B cell (primary cell): ENCODE measurements around the gene ZNF532. TPM values are rescaled to one million over a fixed set of nuclear protein-coding genes. Genes with fewer than 3 reads are reported as not detected.

ENCODE experiments used
- ATAC-seq: fragments of 200-7000 bp; cut with Tn5 transposase; one replicate; pipeline ENCODE4 v1.10.0; 2021; ENCODE audit warnings: low read depth, mild to moderate bottlenecking, moderate number of reproducible peaks, moderate library complexity
- CTCF ChIA-PET: fragments of 350-600 bp; sonication (Branson Sonifier 250); formaldehyde crosslinking; loops from one replicate; lab custom pipeline; 2021; ENCODE audit warnings: antibody characterized with exemption, inconsistent platforms; lab: Charles Lee
- POLR2A ChIA-PET: fragments of 350-600 bp; sonication (Branson Sonifier 250); formaldehyde crosslinking; loops from one replicate; lab custom pipeline; 2021; ENCODE audit warnings: antibody characterized with exemption; lab: Charles Lee
- DNase-seq: peaks from one replicate; pipeline ENCODE4 v3.0.0; 2013
- H2AFZ ChIP-seq: 2 replicates; pipeline ENCODE4 v1.6.1; 2012; ENCODE audit warnings: mild to moderate bottlenecking, low read depth, low read length; ENCODE audit not compliant: insufficient read depth, poor library complexity, severe bottlenecking
- H3K27ac ChIP-seq, 2 donors: 1 replicate in 1 of 2; 2 replicates in 1 of 2; pipeline ENCODE4 v1.5.1; 2012 to 2013; ENCODE audit warnings: low read length in 2 of 2, mild to moderate bottlenecking in 2 of 2, moderate library complexity in 1 of 2
- H3K27me3 ChIP-seq, 4 experiments: fragments of 200-600 bp in 1 of 4; sonication (generic) in 1 of 4; replicated peaks in 1 of 4; 1 replicate in 2 of 4; 2 replicates in 2 of 4; pipeline versions ENCODE4 v1.6.1 to v1.7.0; 2013 to 2016; ENCODE audit warnings: low read length in 3 of 4, mild to moderate bottlenecking in 2 of 4, mixed read lengths in 1 of 4, moderate library complexity in 1 of 4; ENCODE audit not compliant: insufficient read depth in 4 of 4, control insufficient read depth in 3 of 4; ENCODE audit errors: control extremely low read depth in 1 of 4
- H3K36me3 ChIP-seq, 2 experiments: replicated peaks in 1 of 2; 1 replicate in 1 of 2; 2 replicates in 1 of 2; pipeline versions ENCODE4 v1.6.1 to v1.7.1; 2013; ENCODE audit warnings: low read length in 1 of 2; ENCODE audit not compliant: insufficient read depth in 2 of 2, control insufficient read depth in 1 of 2; ENCODE audit errors: control extremely low read depth in 1 of 2, extremely low read depth in 1 of 2
- H3K4me1 ChIP-seq, 2 donors: fragments of 200-600 bp in 1 of 2; sonication (generic) in 1 of 2; 1 replicate in 1 of 2; 2 replicates in 1 of 2; pipeline versions ENCODE4 v1.5.1 to v1.6.1; 2013 to 2017; ENCODE audit warnings: low read length in 2 of 2; ENCODE audit not compliant: control insufficient read depth in 2 of 2, insufficient read depth in 2 of 2
- H3K4me2 ChIP-seq: replicated peaks from 2 replicates; pipeline ENCODE3; 2012; ENCODE audit warnings: mild to moderate bottlenecking, low read depth, low read length; ENCODE audit not compliant: poor library complexity, severe bottlenecking
- H3K4me3 ChIP-seq, 5 experiments: fragments of 200-600 bp in 1 of 5; sonication (generic) in 1 of 5; 1 replicate in 3 of 5; 2 replicates in 2 of 5; pipeline versions ENCODE4 v1.5.1 to v1.7.0; 2011 to 2016; ENCODE audit warnings: low read length in 4 of 5, mild to moderate bottlenecking in 4 of 5, low read depth in 2 of 5, control low read depth in 1 of 5, moderate library complexity in 1 of 5; ENCODE audit not compliant: insufficient read depth in 1 of 5; ENCODE audit errors: control extremely low read depth in 1 of 5, extremely low read depth in 1 of 5
- H3K79me2 ChIP-seq: fragments of 200-600 bp; sonication (generic); one replicate; pipeline ENCODE4 v1.6.0; 2016; ENCODE audit warnings: low read length; ENCODE audit not compliant: control insufficient read depth, insufficient read depth
- H3K9ac ChIP-seq: fragments of 200-600 bp; sonication (generic); 2 replicates; pipeline ENCODE4 v1.6.1; 2017; ENCODE audit warnings: mild to moderate bottlenecking, low read length, moderate library complexity
- H3K9me3 ChIP-seq, 3 donors: one replicate each; pipeline versions ENCODE4 v1.6.1 to v1.7.1; 2013; ENCODE audit warnings: low read length in 2 of 3; ENCODE audit not compliant: control insufficient read depth in 2 of 3, insufficient read depth in 1 of 3; ENCODE audit errors: control extremely low read depth in 1 of 3
- H4K20me1 ChIP-seq: 2 replicates; pipeline ENCODE4 v1.6.0; 2012; ENCODE audit warnings: mild to moderate bottlenecking, low read length; ENCODE audit not compliant: insufficient read depth, control insufficient read depth, poor library complexity, severe bottlenecking
- H3K27ac Mint-ChIP-seq: one replicate; pipeline ENCODE4 v1.8.0; 2021; ENCODE audit warnings: mixed read lengths
- H3K27me3 Mint-ChIP-seq: one replicate; pipeline ENCODE4 v1.8.0; 2021; ENCODE audit warnings: mixed read lengths
- H3K4me1 Mint-ChIP-seq: one replicate; pipeline ENCODE4 v1.8.0; 2021; ENCODE audit warnings: mixed read lengths
- H3K4me3 Mint-ChIP-seq: one replicate; pipeline ENCODE4 v1.8.0; 2021; ENCODE audit warnings: mixed read lengths
- H3K9me3 Mint-ChIP-seq: one replicate; pipeline ENCODE4 v1.8.0; 2022; ENCODE audit warnings: mixed read lengths; ENCODE audit not compliant: insufficient read depth
- EZH2 ChIP-seq: IDR thresholded peaks from 2 replicates; pipeline ENCODE4 v1.6.1; 2012; ENCODE audit warnings: borderline replicate concordance, low read depth, mild to moderate bottlenecking, moderate library complexity, low read length; ENCODE audit not compliant: insufficient read depth, poor library complexity, severe bottlenecking
- WGBS: methylation state at CpG from one replicate; pipeline ENCODE4 v1.1.5; 2013; ENCODE audit warnings: missing lambda C conversion rate; ENCODE audit not compliant: insufficient coverage; 5-methylcytosine and 5-hydroxymethylcytosine counted together
- intact Hi-C: fragments of 100-400 bp; cut with micrococcal nuclease; formaldehyde crosslinking; loops from one replicate; pipeline ENCODE4 v1.10.0; 2022
- polyA plus RNA-seq: library from polyadenylated mRNA; depleted of rRNA; stranded (reverse); fragments of >200 nt; gene quantifications from 2 replicates; pipeline ENCODE4 v1.2.3, GENCODE V29; 2012
- total RNA-seq, 2 donors: library from RNA; stranded (reverse); fragments of 120-200 nt in 1 of 2; gene quantifications; 1 replicate in 1 of 2; 2 replicates in 1 of 2; pipeline versions ENCODE4 v1.2.3 to v1.2.4, GENCODE V29; 2013 to 2022
- TF ChIP-seq, protein P1 (sequence below): fragments of 200-600 bp; IDR thresholded peaks from one replicate; pipeline ENCODE4 v1.8.0; 2022; ENCODE audit warnings: antibody characterized with exemption, mild to moderate bottlenecking

Gene ZNF532
- total and polyA plus RNA-seq, 2 donors (not counting 1 experiment from before 2014, with no cell fraction given) = 58.2 to 104 TPM

DNA sequence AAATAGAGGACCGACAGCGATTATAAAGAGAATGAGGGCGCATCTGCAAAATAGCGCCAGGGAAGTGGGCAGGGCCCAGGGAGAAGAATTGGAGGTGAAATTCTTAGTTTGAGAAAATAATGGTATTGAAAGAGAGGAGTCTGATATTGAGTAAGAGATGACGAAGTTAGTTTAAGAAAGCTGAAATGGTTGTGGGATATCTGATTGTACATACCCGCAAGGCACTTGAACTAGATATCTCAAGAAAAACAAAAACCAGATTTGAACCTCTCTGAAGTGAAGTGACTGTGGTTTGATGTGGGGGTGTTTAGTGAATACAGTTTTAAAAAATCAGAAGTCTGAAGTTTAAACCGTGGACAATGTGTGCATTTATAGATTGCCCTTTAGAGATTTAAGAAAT is 38.9 kb downstream of the ZNF532 start:
- no peak overlapping the region for H3K27ac ChIP-seq
- H3K4me2 ChIP-seq = no peak overlapping the region
- H3K9ac ChIP-seq = no peak overlapping the region
- intact Hi-C loops = no loop called here
- H3K4me1 ChIP-seq = peaks cover 27 to 46% of the 10 kb centered on the region in 2 donors
- H3K27me3 Mint-ChIP-seq = no peaks in the 10 kb centered on the region
- no peaks in the 10 kb centered on the region for H3K27me3 ChIP-seq
- H3K9me3 Mint-ChIP-seq = no peaks in the 10 kb centered on the region
- 100% methylated on average over 5 of the region's 7 CpGs for WGBS
- H3K9me3 ChIP-seq = no peaks in the 10 kb centered on the region
- peaks cover 5% of the 10 kb centered on the region for H4K20me1 ChIP-seq
- peaks cover 66% of the 10 kb centered on the region for H3K4me1 Mint-ChIP-seq
- H3K4me3 Mint-ChIP-seq = no peak overlapping the region
- POLR2A ChIA-PET = no interaction called here
- CTCF ChIA-PET = interaction anchor here (0.6 to 1.2 kb wide), 3 partner anchors 10 to 167 kb away, joined by 3 read pairs; no protein-coding TSS in a partner anchor
- no peak overlapping the region for H3K27ac Mint-ChIP-seq
- no peak for DNase-seq
- no peak overlapping the region for H2AFZ ChIP-seq
- no peak for ATAC-seq
- H3K4me3 ChIP-seq = no peak overlapping the region
- H3K36me3 ChIP-seq = peaks cover 4 to 12% of the 10 kb centered on the region in 2 experiments
- H3K79me2 ChIP-seq = peaks cover 99% of the 10 kb centered on the region
- TF ChIP-seq EZH2 = no peak
- TF ChIP-seq, protein P1, sequence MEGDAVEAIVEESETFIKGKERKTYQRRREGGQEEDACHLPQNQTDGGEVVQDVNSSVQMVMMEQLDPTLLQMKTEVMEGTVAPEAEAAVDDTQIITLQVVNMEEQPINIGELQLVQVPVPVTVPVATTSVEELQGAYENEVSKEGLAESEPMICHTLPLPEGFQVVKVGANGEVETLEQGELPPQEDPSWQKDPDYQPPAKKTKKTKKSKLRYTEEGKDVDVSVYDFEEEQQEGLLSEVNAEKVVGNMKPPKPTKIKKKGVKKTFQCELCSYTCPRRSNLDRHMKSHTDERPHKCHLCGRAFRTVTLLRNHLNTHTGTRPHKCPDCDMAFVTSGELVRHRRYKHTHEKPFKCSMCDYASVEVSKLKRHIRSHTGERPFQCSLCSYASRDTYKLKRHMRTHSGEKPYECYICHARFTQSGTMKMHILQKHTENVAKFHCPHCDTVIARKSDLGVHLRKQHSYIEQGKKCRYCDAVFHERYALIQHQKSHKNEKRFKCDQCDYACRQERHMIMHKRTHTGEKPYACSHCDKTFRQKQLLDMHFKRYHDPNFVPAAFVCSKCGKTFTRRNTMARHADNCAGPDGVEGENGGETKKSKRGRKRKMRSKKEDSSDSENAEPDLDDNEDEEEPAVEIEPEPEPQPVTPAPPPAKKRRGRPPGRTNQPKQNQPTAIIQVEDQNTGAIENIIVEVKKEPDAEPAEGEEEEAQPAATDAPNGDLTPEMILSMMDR = no peak

DNA sequence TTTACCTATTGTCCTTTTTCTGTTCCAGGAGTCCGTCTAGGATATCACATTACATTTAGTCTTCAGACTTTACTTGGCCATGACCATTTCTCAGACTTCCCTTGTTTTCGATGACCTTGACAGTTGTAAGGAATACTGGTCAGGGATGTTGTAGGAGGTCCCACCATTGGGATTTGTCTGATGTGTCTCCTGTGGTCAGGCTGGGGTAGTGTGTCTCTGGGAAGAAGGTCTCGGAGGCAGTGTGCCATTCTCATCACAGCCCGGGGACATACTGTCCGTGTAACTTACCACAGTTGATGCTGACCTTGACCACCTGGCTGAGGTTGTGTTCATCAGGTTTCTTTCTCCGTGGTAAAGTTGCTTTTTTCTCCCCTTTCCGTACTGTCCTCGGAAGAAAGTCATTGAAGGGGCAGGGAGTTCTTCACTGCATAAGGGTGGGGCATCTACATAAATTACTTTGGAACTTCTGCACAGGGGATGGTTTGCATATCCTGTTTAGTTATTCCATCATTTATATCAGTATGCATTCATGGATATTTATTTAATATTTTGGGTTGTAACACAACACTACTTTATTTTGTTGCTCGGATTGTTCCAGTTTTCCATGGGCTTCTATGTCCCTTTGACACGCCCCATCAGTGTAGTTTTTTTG is 41.2 kb downstream of the ZNF532 start:
- no peak for DNase-seq
- H3K4me3 Mint-ChIP-seq = no peak overlapping the region
- Histone ChIP-seq H3K27ac (no peak overlapping the region), H3K36me3 (peaks cover 0 to 12% of the 10 kb centered on the region in 2 experiments), H4K20me1 (no peaks in the 10 kb centered on the region), H3K27me3 (no peaks in the 10 kb centered on the region), H3K4me2 (no peak overlapping the region), H3K9ac (no peak overlapping the region), H3K4me1 (peaks cover 15 to 37% of the 10 kb centered on the region in 2 donors), H3K79me2 (peaks cover 96% of the 10 kb centered on the region), H2AFZ (no peak overlapping the region), H3K4me3 (no peak overlapping the region), H3K9me3 (no peaks in the 10 kb centered on the region)
- TF ChIP-seq, protein P1 = no peak
- no peak for TF ChIP-seq EZH2
- ChIA-PET POLR2A (interaction anchor here (1.4 kb wide), 1 partner anchor 9 kb away, joined by 5 read pairs; no protein-coding TSS in a partner anchor), CTCF (no interaction called here)
- H3K4me1 Mint-ChIP-seq = peaks cover 59% of the 10 kb centered on the region
- intact Hi-C loops = no loop called here
- H3K27me3 Mint-ChIP-seq = no peaks in the 10 kb centered on the region
- no peaks in the 10 kb centered on the region for H3K9me3 Mint-ChIP-seq
- peak overlapping the region; percentile 15 for H3K27ac Mint-ChIP-seq
- no peak for ATAC-seq
- 100% methylated on average over 4 of the region's 10 CpGs for WGBS
